Left renal cortex interstitium (tissue), 4 donors: ENCODE results near the gene UGT1A6. TPM values are rescaled to one million over a fixed set of nuclear protein-coding genes. Genes with fewer than 3 reads are reported as not detected.
"Not testable (repeated sequence)": the region's sequence is repeated elsewhere in the genome, so short reads cannot be mapped to it uniquely, and the experiment has no call there.

Experiments used
- DNase-seq, 4 donors: peaks; one replicate each; pipeline ENCODE4 v3.0.0-alpha.2; 2013; ENCODE audit warnings: low read depth in 4 of 4, low spot score in 2 of 4, missing footprints in 1 of 4
- polyA plus RNA-seq, 4 donors: library from polyadenylated mRNA; unstranded; fragments of 120-200 nt; gene quantifications; one replicate each; pipeline ENCODE4 v1.2.1, GENCODE V29; 2013; ENCODE audit not compliant: insufficient read length in 4 of 4

Gene UGT1A6
- polyA plus RNA-seq, result 1 to 10 TPM; 1.6 to 5.5 (median 3.8) TPM

DNA sequence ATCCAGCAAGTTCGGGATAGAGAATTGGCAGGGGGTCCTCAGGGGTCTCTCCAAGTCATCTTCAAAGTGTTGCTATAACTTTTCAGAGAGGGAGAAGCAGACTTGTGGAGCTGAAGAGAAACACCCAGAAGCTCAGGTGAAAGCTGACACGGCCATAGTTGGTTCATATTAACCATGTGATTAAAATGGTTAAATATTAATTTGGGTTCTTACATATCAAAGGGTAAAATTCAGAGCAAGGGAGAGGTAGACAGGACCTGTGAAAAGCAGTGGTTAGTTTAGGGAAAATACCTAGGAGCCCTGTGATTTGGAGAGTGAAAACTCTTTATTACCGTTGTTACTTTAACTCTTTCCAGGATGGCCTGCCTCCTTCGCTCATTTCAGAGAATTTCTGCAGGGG, at the start of gene UGT1A6:
Gene UGT1A6, plus strand, starts transcription at position 243 of the 400 bp plus-strand sequence. Its CDS starts 115 bp downstream, at position 358.
- DNase-seq, result no peak

DNA sequence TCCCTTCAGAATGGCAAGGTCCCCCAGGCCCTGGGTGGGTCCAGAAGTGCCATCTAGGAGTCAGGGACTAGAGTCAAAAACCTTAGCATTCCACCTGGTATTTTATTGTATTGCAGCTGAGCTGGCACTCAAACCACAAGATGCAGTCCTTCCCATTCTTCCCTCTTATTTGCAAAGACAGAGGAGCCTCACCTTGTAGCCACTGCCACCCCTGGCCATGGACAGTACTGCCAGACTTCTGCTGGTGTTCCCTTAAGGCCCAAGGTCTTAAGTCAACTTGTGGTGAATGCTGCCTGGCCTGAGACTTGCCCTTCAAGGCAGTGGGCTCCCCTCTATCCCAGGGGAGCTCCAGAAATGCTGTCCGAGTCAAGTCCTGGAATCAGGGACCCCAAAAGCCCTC, 49.6 kb upstream of the UGT1A6 start:
- DNase-seq, result no peak

DNA sequence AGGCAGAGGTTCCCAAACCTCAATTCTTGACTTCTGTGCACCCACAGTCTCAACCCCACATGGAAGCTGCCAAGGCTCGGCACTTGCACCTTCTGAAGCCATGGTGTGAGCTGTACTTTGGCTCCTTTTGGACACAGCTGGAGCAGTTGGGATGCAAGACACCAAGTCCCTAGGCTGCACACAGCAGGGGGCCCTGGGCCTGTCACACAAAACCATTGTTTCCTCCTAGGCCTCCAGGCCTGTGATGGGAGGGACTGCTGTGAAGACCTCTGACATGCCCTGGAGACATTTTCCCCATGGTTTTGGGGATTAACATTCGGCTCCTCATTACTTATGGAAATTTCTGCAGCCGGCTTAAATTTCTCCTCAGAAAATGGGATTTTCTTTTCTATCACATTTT, 46.7 kb upstream of the UGT1A6 start:
- not testable (repeated sequence) for DNase-seq

DNA sequence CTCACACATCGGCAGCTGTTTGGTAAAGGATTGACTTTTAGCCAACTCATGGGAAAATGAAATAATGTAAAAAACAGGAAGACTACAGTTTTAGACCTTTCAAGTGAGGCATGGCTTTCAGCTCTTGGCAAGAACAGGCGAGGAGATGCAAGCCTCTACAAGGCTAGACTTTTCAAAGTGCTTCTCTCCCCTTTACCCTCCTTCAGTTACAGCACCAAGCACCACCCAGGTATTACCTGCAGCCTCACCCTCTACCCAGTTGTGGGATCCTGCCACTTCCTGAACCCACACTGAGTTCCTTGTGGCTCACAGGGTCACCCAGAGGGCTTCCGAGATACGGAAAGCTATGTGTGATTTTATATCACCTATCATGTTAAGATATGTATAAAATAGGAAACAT, 41.7 kb upstream of the UGT1A6 start:
- no peak for DNase-seq

GRCh38 chr2:233651430-233651829, 41.3 kb upstream of the UGT1A6 start:
- no peak for DNase-seq

- no peak for DNase-seq
Observed at GRCh38 chr2:233654501-233654900, 38.2 kb upstream of the UGT1A6 start.

- no peak for DNase-seq
Observed at GRCh38 chr2:233655043-233655442, 37.6 kb upstream of the UGT1A6 start.

DNA sequence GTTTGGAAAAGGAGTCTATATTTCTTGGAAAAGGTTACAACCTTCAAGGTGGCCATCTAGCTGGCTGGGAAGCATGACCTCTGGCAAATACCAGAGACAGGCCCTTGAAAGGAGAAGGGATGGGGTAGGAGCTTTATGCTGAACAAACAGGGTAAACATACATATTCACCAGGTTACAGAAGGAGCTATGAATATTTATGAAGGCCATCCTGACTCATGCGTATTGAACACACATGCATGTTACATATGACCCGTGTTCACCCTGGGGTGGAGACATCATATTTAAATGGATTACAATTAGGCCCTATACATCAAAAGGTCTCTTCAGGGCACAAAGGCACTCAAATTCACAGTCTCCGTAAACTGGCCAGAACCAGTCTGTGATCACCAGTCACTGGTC, 36.7 kb upstream of the UGT1A6 start:
- not testable (repeated sequence) for DNase-seq

DNA sequence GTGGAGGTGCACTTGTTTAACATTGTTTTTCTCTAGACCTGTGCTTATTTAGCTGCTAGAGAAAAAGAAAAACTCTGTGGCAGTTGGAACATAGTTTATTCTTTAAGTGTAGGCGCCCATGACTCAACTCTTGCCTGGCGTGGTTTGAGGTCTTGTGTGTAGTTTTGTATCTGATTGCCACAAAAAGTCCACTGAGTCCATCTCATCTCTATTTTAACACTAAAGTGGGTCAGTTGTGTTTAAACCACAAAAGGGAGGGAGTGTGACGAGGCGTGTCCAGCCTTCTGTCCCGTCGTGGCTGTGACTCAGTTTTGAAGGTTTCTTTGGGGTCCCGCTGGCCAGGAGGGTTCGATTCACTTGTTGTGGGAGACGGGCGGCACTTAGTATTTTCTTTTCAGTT, 36.2 kb upstream of the UGT1A6 start:
- DNase-seq, result no peak

DNA sequence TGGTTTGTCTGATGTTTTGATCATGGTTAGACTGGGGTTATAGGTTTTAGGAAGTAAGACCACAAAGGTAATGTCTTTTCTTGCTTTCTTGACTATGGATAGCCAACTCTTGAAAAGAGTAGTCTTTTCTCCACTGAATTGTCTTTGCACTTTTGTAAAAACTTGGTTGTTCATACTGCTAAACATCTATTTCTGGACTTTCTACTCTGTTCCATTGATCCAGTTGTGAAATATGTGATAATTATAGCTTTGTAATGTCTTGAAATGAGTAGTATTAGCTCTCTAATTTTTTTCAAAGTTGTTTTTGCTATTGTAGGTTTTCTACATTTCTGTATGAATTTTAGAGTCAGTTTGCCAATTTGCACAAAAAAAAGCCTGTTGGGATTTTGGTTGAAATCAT, 34.1 kb upstream of the UGT1A6 start:
- DNase-seq, result no peak

DNA sequence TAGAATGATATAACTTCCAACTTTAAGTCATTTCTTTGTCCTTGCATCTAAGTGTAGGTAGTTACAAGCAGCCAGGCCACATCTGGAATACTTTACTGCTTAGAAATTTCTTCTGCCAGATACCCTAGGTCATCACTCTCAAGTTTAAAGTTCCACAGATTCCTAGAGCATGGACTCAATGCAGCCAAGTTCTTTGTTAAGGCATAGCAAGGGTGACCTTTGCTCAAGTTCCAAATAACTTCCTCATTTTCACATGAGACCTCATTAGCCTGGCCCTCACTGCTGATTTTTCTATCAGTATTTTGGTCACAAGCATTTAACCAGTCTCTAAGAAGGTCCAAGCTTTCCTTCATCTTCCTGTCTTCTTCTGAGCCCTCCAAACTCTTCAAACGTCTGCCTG, 28.8 kb upstream of the UGT1A6 start:
- DNase-seq, result no peak

GRCh38 chr2:233668605-233669260, 24.0 kb upstream of the UGT1A6 start:
- no peak for DNase-seq

DNA sequence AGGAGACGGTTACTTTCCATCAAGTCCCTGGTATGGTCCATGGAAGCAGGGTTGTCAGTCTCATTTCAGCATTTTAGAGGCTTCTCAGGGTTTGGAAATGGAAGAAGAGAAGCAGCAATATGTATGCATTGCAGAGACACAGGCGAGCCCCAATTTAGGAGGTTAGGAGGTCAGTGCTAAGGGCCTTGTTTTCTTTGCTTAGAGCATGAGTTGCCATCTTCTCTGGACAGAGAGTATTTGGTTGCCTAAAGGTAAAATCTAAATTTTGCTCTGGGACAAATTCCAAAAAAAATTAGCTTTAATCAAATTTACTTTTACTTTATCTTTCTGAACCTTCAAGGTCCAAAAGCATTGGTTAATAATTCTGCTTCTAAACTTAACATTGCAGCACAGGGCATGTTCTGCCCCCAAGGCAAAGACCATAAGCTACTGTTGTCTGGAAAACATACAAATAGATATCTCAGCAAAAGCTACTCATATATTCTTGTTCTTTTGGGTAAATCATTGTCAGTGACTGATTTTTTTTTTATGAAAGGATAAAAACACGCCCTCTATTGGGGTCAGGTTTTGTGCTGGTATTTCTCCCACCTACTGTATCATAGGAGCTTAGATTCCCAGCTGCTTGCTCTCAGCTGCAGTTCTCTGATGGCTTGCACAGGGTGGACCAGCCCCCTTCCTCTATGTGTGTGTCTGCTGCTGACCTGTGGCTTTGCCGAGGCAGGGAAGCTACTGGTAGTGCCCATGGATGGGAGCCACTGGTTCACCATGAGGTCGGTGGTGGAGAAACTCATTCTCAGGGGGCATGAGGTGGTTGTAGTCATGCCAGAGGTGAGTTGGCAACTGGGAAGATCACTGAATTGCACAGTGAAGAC, 21.2 kb upstream of the UGT1A6 start, which contains the start of gene UGT1A9:
Gene UGT1A9, plus strand, starts transcription at position 609 of the 872 bp plus-strand sequence. Its CDS starts 37 bp downstream, at position 646.
- DNase-seq, result no peak

DNA sequence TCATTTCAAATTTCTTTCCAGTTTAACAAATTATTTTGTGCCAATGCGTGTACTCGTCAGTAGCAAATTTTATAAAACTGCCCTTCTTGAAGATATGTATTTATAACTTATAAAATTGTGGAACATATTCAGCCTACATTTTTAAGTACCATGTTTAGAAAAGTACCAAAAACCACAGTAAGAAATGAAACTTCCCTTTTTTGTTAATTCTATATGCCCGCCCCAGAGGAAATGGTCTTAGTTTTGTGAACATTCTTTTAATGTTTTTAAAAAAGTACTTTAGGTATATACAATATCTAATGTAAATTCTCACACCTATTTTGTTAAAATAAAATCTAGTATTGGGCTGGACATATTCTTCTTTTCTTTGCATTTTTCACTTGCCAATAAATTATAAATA, 19.8 kb upstream of the UGT1A6 start:
- DNase-seq, result no peak

DNA sequence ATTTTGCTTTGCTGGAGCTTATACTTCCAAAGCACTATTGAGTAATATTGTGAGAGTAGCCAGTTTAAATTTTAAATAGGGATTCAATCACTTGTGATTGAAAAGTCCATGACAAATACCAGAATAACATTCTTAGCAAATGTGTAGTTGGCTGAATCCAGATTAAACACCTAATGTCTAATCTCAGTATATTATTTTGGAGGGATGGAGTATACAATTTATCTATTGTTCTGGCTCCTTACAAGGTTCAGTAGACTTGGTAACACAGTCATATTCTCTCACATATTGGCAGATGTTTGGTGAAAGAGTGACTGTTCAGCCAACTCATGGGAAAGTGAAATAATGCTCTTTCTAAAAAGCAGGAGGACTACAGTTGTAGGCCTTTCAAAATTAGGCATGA, 18.8 kb upstream of the UGT1A6 start:
- no peak for DNase-seq

DNA sequence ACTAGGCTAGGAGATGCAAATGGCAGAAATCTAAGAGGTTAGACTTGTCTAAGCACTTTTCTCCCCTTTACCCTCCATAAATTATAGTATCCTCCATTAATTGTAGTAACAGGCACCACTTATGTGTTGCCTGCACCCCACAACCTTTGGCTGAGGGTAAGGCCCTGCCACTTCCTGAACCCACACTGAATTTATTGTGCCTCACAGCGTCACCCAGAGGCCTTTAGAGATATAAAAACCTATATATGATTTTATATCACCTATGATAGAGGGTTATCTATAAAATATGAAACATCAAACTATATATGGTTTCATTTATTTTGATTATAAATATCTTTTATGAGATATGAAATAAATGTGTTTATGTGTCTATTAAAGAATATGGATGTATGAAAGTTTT, 18.4 kb upstream of the UGT1A6 start:
- no peak for DNase-seq

- DNase-seq, result no peak
Observed at GRCh38 chr2:233674995-233675394, 17.7 kb upstream of the UGT1A6 start.

- DNase-seq, result no peak
Observed at GRCh38 chr2:233676046-233676445, 16.6 kb upstream of the UGT1A6 start.

- DNase-seq, result no peak
Observed at GRCh38 chr2:233679196-233679595, 13.5 kb upstream of the UGT1A6 start.

DNA sequence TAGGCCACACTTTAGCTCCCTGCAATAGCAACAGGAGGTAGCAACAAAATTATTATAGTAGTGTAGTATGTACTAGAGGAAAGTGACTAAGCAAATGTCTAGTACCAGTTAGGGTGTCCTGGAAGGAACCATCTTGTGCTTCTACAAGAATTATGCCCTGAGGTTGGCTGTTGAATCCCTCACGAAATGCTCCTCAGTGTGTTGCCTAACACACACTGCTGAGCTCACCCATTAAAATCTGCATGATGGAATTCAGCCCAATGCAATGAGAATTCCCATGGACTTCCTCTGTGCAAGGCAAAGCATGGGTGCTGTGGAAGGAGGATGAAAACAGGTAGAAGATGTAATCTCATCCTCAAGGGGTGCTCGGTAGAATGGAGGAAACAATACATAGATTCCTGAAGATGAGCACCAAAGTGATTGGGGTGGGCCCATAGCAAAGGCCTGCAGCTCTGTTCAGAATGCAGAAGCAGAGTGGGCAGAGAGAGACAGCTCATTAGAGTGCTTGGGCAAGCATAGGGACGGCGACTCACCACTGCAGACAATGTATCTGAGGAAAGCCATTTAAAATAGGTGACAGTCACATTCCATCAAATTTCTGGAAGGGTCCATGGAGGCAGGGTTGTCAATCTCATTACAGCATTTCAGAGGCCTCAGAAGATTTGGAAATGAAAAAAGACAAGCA, 12.2 kb upstream of the UGT1A6 start:
- no peak for DNase-seq

GRCh38 chr2:233681521-233682099, 11.1 kb upstream of the UGT1A6 start, which contains the start of gene UGT1A7:
UGT1A7 (plus strand) TSS chr2:233681901; CDS start chr2:233681938, 37 bp downstream.
- DNase-seq, result no peak
